ENCODE measurements around the gene MYL6B. TPM values are rescaled to one million over a fixed set of nuclear protein-coding genes. Genes with fewer than 3 reads are reported as not detected.

MYL6B gene
- total and polyA plus RNA-seq, 2 donors (not counting 1 experiment from before 2014, with no cell fraction given): 71.7 to 87.7 TPM

GRCh38 chr12:56160193-56160763 is 7.9 kb downstream of the MYL6B start:
- peak in 1 of 2 donors; percentile 37 for DNase-seq (ENCODE audit: low read depth in 2 of 2)
- Histone ChIP-seq H3K79me2 (ENCODE audit: control insufficient read depth, insufficient read depth, low read length) (peaks cover 39% of the 10 kb centered on the region), H3K4me1 (ENCODE audit: control insufficient read depth, extremely low read depth, insufficient read depth, low read length) (peaks cover 14% of the 10 kb centered on the region), H3K27ac (ENCODE audit: insufficient read depth, low read length) (peak overlapping the region; percentile 95), H3K27me3 (ENCODE audit: control insufficient read depth, insufficient read depth, low read length) (no peaks in the 10 kb centered on the region), H3K4me2 (ENCODE audit: extremely low read depth, insufficient read depth, low read length) (peak overlapping the region; percentile 90), H3K36me3 (ENCODE audit: control insufficient read depth, insufficient read depth, low read length) (peaks cover 28% of the 10 kb centered on the region), H2AFZ (ENCODE audit: low read length) (no peak overlapping the region), H3K9ac (ENCODE audit: insufficient read depth, low read length) (peak overlapping the region; percentile 88), H3K4me3 (replicated peaks in 1 of 4; ENCODE audit: control extremely low read depth in 1 of 4, insufficient read depth in 1 of 4, low read depth in 3 of 4, low read length in 4 of 4) (peak overlapping the region; percentile 53 to 97 (median 74)), H3K9me3 (ENCODE audit: control insufficient read depth, insufficient read depth, low read depth, low read length) (no peaks in the 10 kb centered on the region), H4K20me1 (ENCODE audit: control insufficient read depth, extremely low read depth, insufficient read depth, low read length) (peaks cover 1% of the 10 kb centered on the region)
- no peak for TF ChIP-seq EZH2 (IDR thresholded peaks at IDR 0.05; ENCODE audit: low read length, missing control alignments)
- TF ChIP-seq, protein P1, sequence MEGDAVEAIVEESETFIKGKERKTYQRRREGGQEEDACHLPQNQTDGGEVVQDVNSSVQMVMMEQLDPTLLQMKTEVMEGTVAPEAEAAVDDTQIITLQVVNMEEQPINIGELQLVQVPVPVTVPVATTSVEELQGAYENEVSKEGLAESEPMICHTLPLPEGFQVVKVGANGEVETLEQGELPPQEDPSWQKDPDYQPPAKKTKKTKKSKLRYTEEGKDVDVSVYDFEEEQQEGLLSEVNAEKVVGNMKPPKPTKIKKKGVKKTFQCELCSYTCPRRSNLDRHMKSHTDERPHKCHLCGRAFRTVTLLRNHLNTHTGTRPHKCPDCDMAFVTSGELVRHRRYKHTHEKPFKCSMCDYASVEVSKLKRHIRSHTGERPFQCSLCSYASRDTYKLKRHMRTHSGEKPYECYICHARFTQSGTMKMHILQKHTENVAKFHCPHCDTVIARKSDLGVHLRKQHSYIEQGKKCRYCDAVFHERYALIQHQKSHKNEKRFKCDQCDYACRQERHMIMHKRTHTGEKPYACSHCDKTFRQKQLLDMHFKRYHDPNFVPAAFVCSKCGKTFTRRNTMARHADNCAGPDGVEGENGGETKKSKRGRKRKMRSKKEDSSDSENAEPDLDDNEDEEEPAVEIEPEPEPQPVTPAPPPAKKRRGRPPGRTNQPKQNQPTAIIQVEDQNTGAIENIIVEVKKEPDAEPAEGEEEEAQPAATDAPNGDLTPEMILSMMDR (conservative IDR thresholded peaks at IDR 0.05 in 1 of 2, IDR thresholded peaks at IDR 0.05 in 1 of 2; ENCODE audit: low read depth in 1 of 2, low read length in 2 of 2): no peak

GRCh38 chr12:56160894-56161689 is 8.7 kb downstream of the MYL6B start:
- no peak for DNase-seq (ENCODE audit: low read depth in 2 of 2)
- Histone ChIP-seq H3K9ac (ENCODE audit: insufficient read depth, low read length) (peak overlapping the region; percentile 21), H3K36me3 (ENCODE audit: control insufficient read depth, insufficient read depth, low read length) (peaks cover 34% of the 10 kb centered on the region), H3K4me3 (replicated peaks in 1 of 4; ENCODE audit: control extremely low read depth in 1 of 4, insufficient read depth in 1 of 4, low read depth in 3 of 4, low read length in 4 of 4) (peak overlapping the region; percentile 53 to 97 (median 74)), H3K9me3 (ENCODE audit: control insufficient read depth, insufficient read depth, low read depth, low read length) (no peaks in the 10 kb centered on the region), H3K27ac (ENCODE audit: insufficient read depth, low read length) (peak overlapping the region; percentile 95), H4K20me1 (ENCODE audit: control insufficient read depth, extremely low read depth, insufficient read depth, low read length) (peaks cover 1% of the 10 kb centered on the region), H3K4me2 (ENCODE audit: extremely low read depth, insufficient read depth, low read length) (peak overlapping the region; percentile 90), H2AFZ (ENCODE audit: low read length) (no peak overlapping the region), H3K79me2 (ENCODE audit: control insufficient read depth, insufficient read depth, low read length) (peaks cover 39% of the 10 kb centered on the region), H3K27me3 (ENCODE audit: control insufficient read depth, insufficient read depth, low read length) (no peaks in the 10 kb centered on the region), H3K4me1 (ENCODE audit: control insufficient read depth, extremely low read depth, insufficient read depth, low read length) (peaks cover 14% of the 10 kb centered on the region)
- TF ChIP-seq, protein P1 (conservative IDR thresholded peaks at IDR 0.05 in 1 of 2, IDR thresholded peaks at IDR 0.05 in 1 of 2; ENCODE audit: low read depth in 1 of 2, low read length in 2 of 2): no peak

GRCh38 chr12:56161690-56162351 is 9.4 kb downstream of the MYL6B start:
- Histone ChIP-seq H3K4me1 (ENCODE audit: control insufficient read depth, extremely low read depth, insufficient read depth, low read length) (peaks cover 14% of the 10 kb centered on the region), H3K36me3 (ENCODE audit: control insufficient read depth, insufficient read depth, low read length) (peaks cover 34% of the 10 kb centered on the region), H3K9ac (ENCODE audit: insufficient read depth, low read length) (no peak overlapping the region), H3K79me2 (ENCODE audit: control insufficient read depth, insufficient read depth, low read length) (peaks cover 39% of the 10 kb centered on the region), H3K27ac (ENCODE audit: insufficient read depth, low read length) (no peak overlapping the region), H3K9me3 (ENCODE audit: control insufficient read depth, insufficient read depth, low read depth, low read length) (no peaks in the 10 kb centered on the region), H2AFZ (ENCODE audit: low read length) (no peak overlapping the region), H3K27me3 (ENCODE audit: control insufficient read depth, insufficient read depth, low read length) (no peaks in the 10 kb centered on the region), H4K20me1 (ENCODE audit: control insufficient read depth, extremely low read depth, insufficient read depth, low read length) (peaks cover 1% of the 10 kb centered on the region), H3K4me3 (replicated peaks in 1 of 4; ENCODE audit: control extremely low read depth in 1 of 4, insufficient read depth in 1 of 4, low read depth in 3 of 4, low read length in 4 of 4) (peak overlapping the region in 2 of 4 experiments; percentile 67 to 81), H3K4me2 (ENCODE audit: extremely low read depth, insufficient read depth, low read length) (peak overlapping the region; percentile 90)
- peak in 1 of 2 donors; percentile 4 for DNase-seq (ENCODE audit: low read depth in 2 of 2)
- TF ChIP-seq, protein P1 (conservative IDR thresholded peaks at IDR 0.05 in 1 of 2, IDR thresholded peaks at IDR 0.05 in 1 of 2; ENCODE audit: low read depth in 1 of 2, low read length in 2 of 2): no peak
- TF ChIP-seq EZH2 (IDR thresholded peaks at IDR 0.05; ENCODE audit: low read length, missing control alignments): no peak

All from fibroblast of lung (primary cell).